ENCODE data around the gene CYP2A7.
"Not testable (repeated sequence)": the region's sequence is repeated elsewhere in the genome, so short reads cannot be mapped to it uniquely, and the experiment has no call there.

The CYP2A7 gene

DNA sequence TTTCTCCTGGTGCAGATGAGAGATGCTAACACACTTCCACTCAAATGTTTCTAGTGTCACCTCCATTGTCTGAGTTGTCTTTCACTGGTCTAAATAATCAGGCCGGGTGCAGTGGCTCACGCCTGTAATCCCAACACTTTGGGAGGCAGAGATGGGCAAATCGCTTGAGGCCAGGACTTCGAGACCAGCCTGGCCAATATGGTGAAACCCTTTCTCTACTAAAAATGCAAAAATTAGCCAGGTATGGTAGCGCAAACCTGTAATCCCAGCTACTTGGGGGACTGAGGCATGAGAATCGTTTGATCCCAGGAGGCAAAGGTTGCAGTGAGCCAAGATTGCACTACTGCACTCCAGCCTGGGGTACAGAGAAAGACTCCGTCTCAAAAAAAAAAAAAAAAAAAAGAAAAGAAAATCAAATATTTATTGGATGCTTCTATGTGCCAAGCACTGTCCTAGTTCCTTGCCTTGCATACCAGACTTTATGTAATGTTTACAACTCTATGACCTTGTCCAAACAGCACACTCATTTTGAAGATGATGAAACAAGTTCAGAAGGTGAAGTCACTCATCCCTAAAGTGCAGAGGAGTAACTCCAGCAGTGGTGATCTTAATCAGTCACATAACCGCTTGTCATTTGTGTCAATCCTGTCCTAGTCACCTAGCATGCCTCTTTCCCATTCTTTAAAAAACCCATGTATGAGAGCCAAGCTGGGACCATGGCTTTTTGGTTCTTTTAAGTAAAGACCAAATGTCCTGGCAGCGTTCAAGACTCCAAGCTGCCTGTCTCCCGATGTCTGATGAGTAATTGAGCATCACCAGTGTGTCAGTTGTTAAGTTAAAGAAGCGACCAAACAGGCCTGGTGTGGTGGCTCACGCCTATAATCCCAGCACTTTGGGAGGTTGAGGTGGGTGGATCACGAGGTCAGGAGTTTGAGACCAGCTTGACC, 15.1 kb upstream of the CYP2A7 start:
- peak in 1 of 5 donors; percentile 69 for DNase-seq

DNA sequence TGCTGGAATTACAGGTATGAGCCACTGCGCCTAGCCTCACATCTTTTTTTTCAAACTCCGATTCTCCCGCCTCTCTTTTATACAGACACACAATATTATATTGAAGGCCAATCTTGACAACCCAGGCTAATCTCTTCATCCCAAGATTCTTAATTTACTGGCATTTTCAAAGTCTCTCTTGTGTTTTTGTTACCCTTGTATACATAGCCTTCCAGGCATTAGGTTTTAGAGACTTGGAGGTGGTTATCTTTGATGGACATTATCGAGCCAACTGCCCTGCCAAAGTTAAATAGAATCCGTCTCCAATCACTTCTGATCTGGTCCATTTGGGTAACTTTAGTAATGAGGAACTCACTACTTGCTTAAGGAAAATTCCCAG, 14.4 kb upstream of the CYP2A7 start:
- no peak for DNase-seq

DNA sequence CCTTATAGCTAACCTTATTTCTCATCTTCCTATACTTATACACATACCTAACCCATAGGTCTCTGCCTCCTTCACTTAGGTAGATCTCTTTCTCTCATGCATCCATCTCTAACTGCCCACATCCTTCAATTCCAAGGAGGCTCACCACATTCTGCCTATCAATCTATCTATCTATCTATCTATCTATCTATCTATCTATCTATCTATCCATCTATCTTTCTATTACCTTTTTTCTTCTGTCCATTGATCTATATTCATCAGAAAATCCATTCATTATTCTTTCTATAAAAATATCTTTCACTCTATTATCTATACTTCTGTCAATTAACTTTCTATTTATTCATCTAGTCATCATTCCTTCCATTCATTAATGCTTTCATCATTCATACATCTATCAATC, 11.1 kb upstream of the CYP2A7 start:
- DNase-seq = no peak

DNA sequence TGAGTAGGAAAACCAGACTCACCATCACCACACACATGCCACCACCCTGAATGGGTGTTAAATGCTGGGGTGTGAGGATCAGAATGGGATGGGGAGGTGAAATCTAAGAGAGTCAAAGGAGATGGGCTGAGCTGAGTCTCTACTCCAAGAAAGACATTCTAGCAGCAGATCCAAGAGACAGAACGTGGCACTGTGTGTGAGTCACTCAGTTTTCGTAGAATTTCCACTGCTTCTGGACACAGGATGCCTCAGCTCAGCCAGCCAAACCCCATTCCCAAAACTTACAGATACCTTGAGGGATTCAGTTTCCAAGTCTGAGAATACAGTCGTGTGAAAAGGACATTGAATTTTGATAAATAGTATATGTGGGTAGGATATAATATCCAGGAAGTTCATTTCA, 7.3 kb upstream of the CYP2A7 start:
- DNase-seq = no peak

DNA sequence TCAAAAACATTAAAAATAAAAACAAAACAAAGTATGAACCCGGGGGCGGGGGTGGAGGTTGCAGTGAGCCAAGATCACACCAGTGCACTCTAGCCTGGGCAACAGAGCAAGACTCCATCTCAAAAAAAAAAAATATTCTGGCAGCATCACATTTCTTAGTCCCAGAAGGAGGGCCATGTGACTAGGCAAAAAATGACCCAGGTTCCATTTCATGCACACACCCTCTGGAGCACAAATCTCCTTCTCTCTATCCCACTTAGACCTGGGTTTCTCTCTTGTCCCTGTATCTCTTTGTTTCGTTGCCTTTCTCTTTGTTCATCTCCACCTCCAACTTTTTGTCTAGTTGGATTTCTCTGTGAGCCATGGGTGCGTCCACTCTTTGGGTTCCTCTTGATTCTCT, 6.2 kb upstream of the CYP2A7 start:
- DNase-seq = no peak

DNA sequence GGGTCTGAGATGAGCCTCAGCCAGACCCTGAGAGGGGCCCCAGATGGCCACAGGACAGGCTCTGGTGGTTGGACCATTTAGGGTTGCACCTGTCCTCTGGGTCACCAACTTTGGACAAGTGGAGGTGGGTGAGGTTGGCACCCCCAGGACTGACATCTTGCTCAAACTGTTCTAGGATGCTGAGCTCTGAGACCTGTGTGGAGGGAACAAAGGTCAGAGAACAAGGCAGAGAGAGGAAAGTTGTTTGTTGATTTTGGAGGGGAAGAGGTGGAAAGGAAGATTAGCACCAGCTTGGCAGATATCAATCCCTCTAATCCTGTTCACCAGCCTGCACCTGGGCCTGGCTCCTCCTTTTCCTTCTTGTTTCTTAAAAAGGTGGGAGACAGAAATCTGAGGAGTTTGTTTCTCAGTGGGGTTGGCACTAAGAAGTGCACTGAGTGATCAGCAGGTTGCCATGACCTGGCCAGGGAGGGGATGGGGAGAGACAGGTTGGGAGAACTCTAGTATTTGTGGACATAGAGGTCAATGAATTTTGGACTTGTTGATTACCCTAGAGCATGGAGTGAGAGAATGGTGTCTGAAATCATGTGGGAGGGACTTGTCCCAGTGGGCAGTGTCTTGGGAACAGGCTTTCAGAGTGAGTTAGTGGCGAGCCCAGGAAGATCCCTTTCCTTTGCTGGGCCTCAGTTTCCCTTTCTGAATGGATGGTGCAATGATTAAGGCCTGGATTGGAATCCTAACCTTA, 2.3 kb upstream of the CYP2A7 start:
- DNase-seq = not testable (repeated sequence)

DNA sequence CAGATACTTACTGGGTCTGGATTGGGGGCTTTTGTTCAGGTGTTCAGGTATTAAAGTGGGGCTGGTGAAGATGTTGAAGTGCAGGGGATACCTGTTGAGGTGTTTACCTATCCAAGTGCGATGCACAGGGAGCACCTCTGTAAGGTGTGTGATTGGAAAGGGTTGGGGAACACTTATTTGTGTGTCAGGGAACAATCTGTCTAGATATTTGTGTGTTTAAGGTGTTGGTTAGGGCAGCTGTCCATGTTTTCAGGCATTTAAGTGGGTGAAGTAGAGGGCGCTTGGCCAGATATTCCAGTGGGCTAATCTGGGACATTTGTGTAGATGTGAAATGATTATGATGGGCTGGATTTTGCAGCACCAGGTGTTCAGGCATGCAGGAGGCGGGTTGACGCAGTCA, 2.7 kb downstream of the CYP2A7 start:
- not testable (repeated sequence) for DNase-seq

DNA sequence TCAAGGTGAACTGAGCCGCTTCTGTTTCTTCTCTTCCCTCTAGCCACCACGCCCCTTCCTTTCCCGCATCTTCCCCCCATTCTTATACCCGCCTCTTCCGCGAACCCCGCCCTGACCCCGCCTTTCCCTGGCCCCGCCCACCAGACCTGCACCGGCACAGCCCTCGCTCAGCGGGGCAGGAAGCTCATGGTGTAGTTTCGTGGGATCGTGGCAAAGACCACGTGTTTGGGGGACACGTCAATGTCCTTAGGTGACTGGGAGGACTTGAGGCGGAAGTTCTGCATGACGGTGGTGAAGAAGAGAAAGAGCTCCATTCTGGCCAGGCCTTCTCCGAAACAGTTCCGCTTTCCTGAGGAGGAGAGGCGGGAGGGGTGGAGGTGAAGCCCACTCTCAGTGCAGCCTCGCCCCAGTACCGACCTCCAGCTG, 6.5 kb downstream of the CYP2A7 start:
- peak; percentile 67 to 92 (median 71) for DNase-seq

DNA sequence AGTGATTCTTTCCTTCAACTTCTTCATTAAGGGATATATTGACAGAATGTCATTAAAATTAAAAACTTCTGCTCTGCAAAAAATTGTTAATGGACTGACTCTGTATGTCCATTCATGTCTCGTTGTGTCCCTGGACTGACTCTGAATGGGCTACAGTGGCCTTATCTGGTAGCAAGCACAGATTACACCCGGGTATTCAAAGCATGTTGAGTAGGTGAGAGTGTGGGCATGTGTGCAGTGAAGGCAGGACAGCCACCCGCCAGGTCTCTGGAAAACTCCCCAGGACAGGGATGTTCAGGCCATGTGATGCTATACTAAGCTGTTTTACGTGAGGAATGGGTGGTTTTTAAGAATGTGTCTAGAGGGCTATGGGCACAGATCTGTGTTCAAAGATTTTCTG, 7.2 kb downstream of the CYP2A7 start:
- DNase-seq = not testable (repeated sequence)

DNA sequence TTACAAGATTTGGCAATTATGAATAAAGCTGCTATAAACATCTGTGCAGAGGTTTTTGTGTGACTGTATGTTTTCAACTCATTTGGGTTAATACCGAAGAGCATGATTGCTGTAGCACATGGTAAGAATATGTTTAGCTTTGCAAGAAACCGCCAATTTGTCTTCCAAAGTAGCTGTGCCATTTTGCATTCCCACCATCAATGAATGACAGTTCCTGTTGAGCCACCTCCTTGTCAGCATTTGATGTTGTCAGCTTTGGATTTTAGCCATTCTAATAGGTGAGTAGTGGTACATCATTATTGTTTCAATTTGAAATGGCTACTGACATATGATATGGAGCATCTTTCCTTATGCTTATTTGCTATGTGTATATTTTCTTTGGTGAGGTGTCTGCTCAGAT, 8.2 kb downstream of the CYP2A7 start:
- not testable (repeated sequence) for DNase-seq

DNA sequence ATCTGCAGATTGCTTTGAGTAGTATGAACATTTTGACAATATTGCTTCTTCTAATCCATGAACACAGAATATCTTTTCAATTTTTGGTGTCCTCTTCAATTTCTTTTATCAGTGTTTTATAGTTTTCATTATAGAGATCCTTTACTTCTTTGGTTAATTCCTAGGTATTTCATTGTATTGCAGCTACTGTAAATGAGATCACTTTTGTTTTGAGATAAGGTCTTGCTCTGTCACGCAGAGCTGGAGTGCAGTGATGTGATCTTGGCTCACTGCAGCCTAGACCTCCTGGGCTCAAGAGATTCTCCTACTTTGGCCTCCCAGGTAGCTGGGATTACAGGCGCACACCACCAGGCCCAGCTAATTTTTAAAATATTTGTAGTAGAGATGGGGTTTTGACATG, 9.8 kb downstream of the CYP2A7 start:
- DNase-seq = no peak

DNA sequence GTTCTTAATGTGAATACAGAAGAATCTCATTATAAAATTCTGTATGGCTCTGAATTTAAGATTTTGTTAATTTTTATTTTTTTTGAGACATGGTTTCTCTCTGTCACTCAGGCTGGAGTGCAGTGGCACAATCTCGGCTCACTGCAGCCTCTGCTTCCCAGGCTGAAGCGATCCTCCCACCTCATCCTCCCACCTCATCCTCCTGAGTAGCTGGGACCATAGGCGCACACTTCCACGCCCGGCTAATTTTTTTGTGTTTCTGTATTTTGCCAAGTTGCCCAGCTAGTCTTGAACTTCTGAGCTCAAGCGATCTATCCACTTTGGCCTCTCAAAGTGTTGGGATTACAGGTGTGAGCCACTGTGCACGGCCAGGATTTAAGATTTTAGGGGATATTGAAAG, 14.3 kb downstream of the CYP2A7 start:
- no peak for DNase-seq

DNA sequence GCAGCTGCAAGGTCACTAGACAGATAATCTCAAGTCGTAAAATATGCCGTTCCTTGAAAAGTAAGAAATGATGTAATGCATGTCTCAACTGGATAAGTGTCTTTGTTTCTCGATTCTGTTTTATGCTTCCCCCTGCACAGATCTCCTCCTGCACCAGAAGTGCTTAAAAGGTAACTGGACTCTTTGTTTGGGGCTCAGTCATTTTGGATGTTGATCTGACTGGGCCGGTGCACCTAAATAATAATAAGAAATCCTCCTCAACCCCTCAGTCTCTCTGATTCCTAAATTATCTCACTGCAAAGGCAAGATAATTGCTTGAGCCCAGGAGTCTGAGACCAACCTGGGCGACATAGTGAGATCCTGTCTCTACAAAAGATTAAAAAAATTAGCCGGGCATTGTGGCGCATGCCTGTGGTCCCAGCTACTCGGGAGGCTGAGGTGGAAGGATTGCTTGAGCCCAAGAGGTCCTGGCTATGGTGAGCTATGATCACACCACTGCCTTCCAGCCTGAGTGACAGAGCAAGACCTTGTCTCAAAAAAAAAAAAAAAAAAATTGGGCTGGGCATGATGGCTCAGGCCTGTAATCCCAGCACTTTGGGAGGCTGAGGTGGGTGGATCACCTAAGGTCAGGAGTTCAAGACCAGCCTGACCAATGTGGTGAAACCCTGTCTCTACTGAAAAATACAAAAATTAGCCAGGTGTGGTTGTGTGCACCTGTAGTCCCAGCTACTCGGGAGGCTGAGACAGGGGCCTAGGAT, 17.1 kb downstream of the CYP2A7 start:
- not testable (repeated sequence) for DNase-seq

DNA sequence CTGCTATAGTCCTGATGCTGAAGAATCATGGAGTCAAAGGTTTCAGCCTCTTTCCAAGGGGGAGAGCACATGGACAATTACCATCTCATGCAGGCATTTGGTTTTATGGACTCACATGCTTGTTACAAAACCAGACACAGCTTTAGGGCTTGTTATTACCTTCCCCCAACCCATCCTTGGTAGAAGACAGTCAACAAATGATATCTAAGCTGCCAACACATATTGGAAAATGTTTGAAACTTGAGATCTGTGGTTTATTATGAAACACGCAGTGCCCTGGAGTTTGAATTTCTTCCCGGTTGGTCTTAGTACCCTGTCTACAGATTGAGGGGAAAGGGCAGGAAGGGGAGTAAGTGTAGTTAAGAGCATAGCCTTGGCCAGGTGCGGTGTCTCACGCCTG, 19.2 kb downstream of the CYP2A7 start:
- DNase-seq = no peak

DNA sequence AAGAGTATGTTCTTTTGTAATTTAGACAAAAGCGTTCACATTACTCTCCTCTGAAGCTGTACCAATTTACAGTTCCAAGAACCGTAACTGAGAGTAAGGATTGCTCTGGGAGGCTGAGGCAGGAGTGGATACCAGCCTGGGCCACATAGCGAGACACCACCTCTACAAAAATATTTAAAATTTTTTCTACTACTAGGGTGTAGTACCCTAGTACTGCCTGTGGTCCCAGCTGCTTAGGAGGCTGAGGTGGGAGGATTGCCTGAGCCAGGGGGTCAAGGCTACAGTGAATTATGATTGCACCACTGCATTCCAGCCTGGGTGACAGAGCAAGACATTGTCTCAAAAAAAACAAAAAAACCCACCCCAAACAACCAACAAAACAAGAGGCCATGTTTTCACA, 19.7 kb downstream of the CYP2A7 start:
- DNase-seq = no peak

DNA sequence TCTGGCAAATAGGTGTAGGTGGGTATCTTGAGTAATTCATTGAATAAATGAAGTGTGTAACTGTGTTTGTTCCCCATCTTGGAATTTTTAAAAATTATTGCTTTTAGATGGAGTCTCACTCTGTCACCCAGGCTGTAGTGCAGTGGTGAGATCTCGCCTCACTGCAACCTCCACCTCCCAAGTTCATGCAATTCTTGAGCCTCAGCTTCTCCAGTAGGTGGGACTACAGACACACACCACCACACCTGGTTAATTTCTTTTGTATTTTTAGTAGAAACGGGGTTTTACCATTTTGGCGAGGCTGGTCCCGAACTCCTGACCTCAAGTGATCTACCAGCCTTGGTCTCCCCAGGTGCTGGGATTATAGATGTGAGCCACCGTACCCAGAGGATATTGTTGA, 23.9 kb downstream of the CYP2A7 start:
- no peak for DNase-seq

DNA sequence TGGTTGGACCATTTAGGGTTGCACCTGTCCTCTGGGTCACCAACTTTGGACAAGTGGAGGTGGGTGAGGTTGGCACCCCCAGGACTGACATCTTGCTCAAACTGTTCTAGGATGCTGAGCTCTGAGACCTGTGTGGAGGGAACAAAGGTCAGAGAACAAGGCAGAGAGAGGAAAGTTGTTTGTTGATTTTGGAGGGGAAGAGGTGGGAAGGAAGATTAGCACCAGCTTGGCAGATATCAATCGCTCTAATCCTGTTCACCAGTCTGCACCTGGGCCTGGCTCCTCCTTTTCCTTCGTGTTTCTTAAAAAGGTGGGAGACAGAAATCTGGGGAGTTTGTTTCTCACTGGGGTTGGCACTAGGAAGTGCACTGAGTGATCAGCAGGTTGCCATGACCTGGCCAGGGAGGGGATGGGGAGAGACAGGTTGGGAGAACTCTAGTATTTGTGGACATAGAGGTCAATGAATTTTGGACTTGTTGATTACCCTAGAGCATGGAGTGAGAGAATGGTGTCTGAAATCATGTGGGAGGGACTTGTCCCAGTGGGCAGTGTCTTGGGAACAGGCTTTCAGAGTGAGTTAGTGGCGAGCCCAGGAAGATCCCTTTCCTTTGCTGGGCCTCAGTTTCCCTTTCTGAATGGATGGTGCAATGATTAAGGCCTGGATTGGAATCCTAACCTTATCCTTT, 29.4 kb downstream of the CYP2A7 start:
- not testable (repeated sequence) for DNase-seq

DNA sequence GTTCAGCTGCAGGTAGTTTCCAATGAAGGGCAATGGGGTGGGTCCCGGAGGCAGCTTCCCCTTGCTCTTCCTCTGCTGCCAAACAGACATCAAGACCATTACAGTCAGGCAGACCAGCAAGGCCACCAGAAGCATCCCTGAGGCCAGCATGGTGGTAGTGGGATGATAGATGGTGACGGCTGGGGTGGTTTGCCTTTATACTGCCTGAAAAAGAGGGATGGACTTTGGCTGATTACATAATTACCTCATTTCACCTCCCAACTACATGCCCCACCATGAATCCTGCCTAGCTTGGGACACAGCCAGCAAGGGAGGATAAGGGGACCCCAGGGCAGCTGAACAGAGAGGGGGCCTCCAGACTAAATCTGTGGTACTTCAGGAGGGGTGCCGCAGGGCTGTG, 31.8 kb downstream of the CYP2A7 start, which contains the start of gene CYP2A6:
TSS of gene CYP2A6 (minus strand) at position 171 of the 400 bp plus-strand sequence. CDS start at position 150, 21 bp downstream.
- DNase-seq = not testable (repeated sequence)

DNA sequence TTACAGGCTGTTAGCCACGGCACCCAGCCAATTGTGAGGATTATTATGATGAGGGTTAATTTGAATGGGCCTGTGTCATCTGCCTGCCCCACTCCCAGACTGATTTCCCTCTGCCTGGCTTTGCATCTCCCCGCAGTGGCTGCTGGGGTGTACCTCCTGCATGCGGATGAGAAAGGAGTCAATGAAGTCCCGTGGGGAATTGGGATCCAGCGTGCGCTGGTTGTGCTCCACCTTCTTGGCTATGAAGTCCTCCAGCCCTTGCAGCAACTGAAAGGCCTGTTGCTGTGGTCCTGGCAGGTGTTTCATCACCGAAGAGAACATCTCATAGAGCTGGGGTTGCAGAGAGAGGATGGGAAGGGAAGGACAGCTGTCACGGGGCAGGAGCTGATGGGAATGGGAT, 35.3 kb downstream of the CYP2A7 start:
- not testable (repeated sequence) for DNase-seq

DNA sequence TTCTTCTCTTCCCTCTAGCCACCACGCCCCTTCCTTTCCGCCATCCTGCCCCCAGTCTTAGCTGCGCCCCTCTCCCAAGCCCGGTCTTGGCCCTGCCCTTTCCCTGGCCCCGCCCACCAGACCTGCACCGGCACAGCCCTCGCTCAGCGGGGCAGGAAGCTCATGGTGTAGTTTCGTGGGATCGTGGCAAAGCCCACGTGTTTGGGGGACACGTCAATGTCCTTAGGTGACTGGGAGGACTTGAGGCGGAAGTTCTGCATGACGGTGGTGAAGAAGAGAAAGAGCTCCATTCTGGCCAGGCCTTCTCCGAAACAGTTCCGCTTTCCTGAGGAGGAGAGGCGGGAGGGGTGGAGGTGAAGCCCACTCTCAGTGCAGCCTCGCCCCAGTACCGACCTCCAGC, 38.4 kb downstream of the CYP2A7 start:
- peak; percentile 41 to 72 (median 69) for DNase-seq

DNA sequence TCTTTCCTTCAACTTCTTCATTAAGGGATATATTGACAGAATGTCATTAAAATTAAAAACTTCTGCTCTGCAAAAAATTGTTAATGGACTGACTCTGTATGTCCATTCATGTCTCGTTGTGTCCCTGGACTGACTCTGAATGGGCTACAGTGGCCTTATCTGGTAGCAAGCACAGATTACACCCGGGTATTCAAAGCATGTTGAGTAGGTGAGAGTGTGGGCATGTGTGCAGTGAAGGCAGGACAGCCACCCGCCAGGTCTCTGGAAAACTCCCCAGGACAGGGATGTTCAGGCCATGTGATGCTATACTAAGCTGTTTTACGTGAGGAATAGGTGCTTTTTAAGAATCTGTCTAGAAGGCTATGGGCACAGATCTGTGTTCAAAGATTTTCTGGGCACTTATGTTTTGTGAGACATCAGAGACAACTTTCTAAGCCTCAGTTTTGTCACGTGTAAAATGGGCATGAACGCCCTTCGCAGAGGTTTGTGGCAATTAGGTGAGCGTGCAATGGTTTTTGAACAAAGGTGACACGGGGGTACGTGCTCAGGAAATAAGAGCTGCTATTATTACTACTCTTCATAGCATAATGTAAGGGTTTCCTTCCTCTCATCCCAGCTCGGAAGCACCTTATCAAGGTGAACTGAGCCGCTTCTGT, 38.9 kb downstream of the CYP2A7 start:
- not testable (repeated sequence) for DNase-seq

DNA sequence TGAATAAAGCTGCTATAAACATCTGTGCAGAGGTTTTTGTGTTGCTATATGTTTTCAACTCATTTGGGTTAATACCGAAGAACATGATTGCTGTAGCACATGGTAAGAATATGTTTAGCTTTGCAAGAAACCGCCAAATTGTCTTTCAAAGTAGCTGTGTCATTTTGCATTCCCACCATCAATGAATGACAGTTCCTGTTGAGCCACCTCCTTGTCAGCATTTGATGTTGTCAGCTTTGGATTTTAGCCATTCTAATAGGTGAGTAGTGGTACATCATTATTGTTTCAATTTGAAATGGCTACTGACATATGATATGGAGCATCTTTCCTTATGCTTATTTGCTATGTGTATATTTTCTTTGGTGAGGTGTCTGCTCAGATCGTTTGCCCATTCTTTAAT, 40.0 kb downstream of the CYP2A7 start:
- not testable (repeated sequence) for DNase-seq

Data from T-helper 1 cell (primary cell).